Prostate gland (tissue), 2 donors: Measurements from ENCODE around the gene IFIT1B. TPM values are rescaled to one million over a fixed set of nuclear protein-coding genes. Genes with fewer than 3 reads are reported as not detected.

Experiments used
- DNase-seq: peaks from one replicate; pipeline ENCODE4 v3.0.0-alpha.2; 2019; ENCODE audit warnings: low spot score
- H3K27ac ChIP-seq, 2 donors: fragments of 200-600 bp; sonication (generic); 2 replicates each; pipeline ENCODE4 v1.5.1; 2017 to 2019
- H3K27me3 ChIP-seq: fragments of 200-600 bp; sonication (generic); replicated peaks from 2 replicates; pipeline ENCODE4 v1.5.1; 2019; ENCODE audit not compliant: insufficient read depth
- H3K36me3 ChIP-seq, 2 donors: fragments of 200-600 bp; sonication (generic); 1 replicate in 1 of 2; 2 replicates in 1 of 2; pipeline versions ENCODE4 v1.5.1 to v1.8.1; 2017 to 2019
- H3K4me1 ChIP-seq: fragments of 200-600 bp; sonication (generic); replicated peaks from 2 replicates; pipeline ENCODE4 v1.5.1; 2019
- H3K4me3 ChIP-seq, 2 donors: fragments of 200-600 bp; sonication (generic); 2 replicates each; pipeline ENCODE4 v1.5.1; 2017 to 2019
- H3K9me3 ChIP-seq: fragments of 200-600 bp; sonication (generic); 2 replicates; pipeline ENCODE4 v1.5.1; 2017
- POLR2A ChIP-seq: fragments of 450-650 bp; IDR thresholded peaks from one replicate; pipeline ENCODE4 v1.6.1; 2016; ENCODE audit warnings: antibody characterized with exemption, mild to moderate bottlenecking
- POLR2AphosphoS5 ChIP-seq: sonication (generic); formaldehyde crosslinking; IDR thresholded peaks from one replicate; pipeline ENCODE4 v1.6.1; 2017; ENCODE audit warnings: antibody characterized with exemption
- WGBS: methylation state at CpG from one replicate; pipeline ENCODE4 v1.1.5; 2018; 5-methylcytosine and 5-hydroxymethylcytosine counted together
- intact Hi-C: fragments of 100-400 bp; cut with DNase I; formaldehyde crosslinking; loops from one replicate; pipeline ENCODE4 v1.14.2; 2022
- total RNA-seq, 2 donors: library from RNA; depleted of rRNA; stranded (reverse); fragments of >200 nt; gene quantifications; one replicate each; pipeline ENCODE4 v1.1.0, GENCODE V29; 2016
- TF ChIP-seq, protein P1 (sequence below), 4 experiments: fragments of 200-600 bp in 2 of 4; fragments of 450-650 bp in 2 of 4; sonication (generic) in 2 of 4; IDR thresholded peaks; 1 replicate in 3 of 4; 2 replicates in 1 of 4; pipeline ENCODE4 v1.5.1; 2016 to 2019; ENCODE audit warnings: antibody characterized with exemption in 4 of 4, mild to moderate bottlenecking in 2 of 4, moderate library complexity in 2 of 4

Gene IFIT1B
- total RNA-seq, 2 donors from 2014 or later, result not detected

DNA sequence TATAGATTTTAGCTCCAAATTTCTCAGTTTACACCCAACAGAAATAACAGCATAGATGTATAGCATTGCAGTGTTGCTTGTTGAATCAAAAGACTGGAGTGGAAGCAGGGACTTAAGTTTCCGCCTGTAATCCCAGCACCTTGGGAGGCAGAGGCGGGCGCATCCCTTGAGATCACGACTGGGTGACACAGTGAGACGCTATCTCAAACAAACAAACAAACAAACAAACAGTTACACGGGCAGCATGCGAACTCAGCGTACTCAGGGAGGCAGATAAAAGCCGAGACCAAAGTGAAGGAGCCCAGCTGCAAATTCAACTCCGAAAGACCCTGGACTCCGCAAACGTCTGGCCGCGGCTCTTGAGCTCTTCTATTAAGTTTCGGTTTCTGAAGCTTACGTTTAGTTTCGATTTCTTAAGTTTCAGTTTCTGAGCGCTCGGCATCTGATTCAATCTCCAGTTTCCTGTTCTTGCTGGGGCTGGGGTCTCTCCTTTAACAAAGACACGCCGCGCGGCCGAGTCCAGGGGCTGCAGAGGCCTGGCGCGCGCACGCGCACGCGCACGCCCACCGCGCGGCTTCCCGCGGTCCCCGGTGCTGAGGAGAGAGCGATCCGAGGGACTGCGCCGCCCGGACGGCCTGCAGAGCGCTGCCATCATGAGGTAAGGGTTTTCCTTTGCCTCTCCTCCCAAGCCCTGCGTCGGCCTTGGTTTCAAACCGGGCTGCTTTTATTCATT is 36.5 kb downstream of the IFIT1B start, which contains the start of gene IFIT5:
IFIT5 (plus strand) TSS at position 423 of the 733 bp plus-strand sequence; CDS start at position 654, 231 bp downstream.
- H3K9me3 ChIP-seq, result no peaks in the 10 kb centered on the region
- peaks cover 4% of the 10 kb centered on the region for H3K4me1 ChIP-seq
- DNase-seq, result peak; percentile 64
- peak within 1 kb of the TSS; percentile 66 to 85 for H3K4me3 ChIP-seq
- no peaks in the 10 kb centered on the region for H3K36me3 ChIP-seq
- TF ChIP-seq POLR2A, result peak; percentile 55
- TF ChIP-seq, protein P1, sequence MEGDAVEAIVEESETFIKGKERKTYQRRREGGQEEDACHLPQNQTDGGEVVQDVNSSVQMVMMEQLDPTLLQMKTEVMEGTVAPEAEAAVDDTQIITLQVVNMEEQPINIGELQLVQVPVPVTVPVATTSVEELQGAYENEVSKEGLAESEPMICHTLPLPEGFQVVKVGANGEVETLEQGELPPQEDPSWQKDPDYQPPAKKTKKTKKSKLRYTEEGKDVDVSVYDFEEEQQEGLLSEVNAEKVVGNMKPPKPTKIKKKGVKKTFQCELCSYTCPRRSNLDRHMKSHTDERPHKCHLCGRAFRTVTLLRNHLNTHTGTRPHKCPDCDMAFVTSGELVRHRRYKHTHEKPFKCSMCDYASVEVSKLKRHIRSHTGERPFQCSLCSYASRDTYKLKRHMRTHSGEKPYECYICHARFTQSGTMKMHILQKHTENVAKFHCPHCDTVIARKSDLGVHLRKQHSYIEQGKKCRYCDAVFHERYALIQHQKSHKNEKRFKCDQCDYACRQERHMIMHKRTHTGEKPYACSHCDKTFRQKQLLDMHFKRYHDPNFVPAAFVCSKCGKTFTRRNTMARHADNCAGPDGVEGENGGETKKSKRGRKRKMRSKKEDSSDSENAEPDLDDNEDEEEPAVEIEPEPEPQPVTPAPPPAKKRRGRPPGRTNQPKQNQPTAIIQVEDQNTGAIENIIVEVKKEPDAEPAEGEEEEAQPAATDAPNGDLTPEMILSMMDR (IDR thresholded peaks at IDR 0.05), result no peak
- under 1% methylated on average over 47 of the region's 48 CpGs for WGBS
- H3K27ac ChIP-seq, result peak within 1 kb of the TSS; percentile 94 to 95
- intact Hi-C loops, result no loop called here
- no peaks in the 10 kb centered on the region for H3K27me3 ChIP-seq

DNA sequence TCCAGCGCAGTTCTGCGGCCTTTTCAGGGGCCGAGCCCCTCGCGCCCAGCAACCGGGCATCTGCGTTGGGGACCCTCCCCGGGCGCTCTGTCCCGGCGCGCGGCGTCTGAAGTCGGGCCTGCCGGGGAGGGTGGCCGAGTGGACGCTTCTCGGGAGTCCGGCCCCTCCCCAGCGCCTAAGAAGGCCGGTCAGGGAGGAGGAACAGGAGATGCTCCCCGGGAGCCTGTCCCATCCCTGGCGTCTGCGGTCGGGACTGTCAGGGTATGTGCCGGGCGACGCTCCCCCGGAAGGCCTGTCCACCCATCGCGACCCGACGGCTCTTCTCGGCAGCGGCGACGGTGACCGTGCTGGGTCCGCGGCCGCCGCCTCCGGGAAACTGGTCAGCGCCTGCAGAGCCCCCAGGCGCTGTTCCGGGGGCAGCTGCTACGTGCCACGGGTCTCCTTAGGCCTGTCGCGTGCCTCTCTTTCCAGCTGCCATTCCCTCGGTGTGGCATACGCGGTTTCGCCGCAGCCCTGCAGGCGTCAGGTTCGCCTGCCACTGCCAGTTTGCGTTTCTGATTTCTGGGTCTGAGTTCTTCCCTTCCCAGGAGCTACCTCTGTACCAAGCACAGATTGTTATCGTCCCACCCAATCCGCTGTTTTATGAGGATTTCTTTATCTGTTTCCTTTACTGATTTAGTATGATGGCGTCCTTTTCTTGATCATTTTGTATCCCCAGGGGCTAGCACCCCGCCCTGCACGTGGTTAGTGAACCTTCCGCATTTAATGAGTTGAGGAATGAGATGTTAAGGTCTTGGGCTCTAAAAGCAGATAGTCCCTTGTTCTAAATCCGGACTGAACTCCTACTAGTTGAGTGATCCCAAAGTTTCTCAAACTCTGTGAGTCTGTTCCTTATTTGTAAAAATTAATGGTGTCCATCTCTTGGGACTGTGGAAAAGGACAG is 37.3 kb downstream of the IFIT1B start:
- H3K27me3 ChIP-seq, result no peaks in the 10 kb centered on the region
- peak overlapping the region; percentile 94 to 95 for H3K27ac ChIP-seq
- H3K4me1 ChIP-seq, result peaks cover 4% of the 10 kb centered on the region
- intact Hi-C loops, result no loop called here
- no peak for TF ChIP-seq POLR2A
- no peaks in the 10 kb centered on the region for H3K9me3 ChIP-seq
- DNase-seq, result peak; percentile 34
- H3K36me3 ChIP-seq, result no peaks in the 10 kb centered on the region
- 1% methylated on average over 53 of the region's 66 CpGs for WGBS
- peak overlapping the region; percentile 66 to 85 for H3K4me3 ChIP-seq

DNA sequence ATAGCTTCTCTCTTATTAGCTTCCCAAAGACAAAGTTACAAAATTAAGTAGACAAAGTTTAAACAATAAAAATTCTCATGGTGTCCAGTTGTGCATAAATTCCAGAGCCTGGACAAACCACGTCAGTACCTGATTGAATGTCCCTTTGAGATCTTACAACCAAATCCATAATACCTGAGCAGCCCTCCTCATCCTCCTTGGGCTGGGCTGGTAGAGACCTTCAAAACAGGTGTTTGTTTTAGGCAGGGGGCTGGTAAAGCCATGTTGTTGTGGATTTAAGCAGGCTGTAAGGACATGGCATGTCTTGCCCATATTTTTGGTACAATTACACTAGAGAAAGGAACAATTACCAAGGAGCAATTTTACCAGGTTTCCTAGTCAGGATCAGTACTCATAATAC is 38.6 kb downstream of the IFIT1B start:
- Histone ChIP-seq H3K27ac (no peak overlapping the region), H3K36me3 (no peaks in the 10 kb centered on the region)
- intact Hi-C loops, result no loop called here

DNA sequence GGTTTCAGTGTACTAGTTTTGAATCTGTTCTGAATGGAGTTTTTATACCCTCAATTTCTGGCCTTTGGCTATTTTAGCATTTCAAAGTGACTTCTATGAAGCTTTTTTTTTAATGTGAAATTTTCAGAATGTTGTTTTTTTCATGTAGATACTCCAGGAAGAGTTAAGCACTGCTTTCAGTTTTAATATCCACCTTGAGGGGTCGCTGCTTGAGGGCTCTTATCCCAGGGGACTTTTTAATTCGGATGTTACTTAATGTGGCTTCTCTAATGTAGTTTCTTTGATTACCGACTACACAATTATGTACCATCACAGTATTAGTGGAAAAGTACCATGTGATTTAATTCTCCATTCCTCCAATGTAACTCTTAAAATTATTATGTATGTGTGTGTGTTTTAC is 41.7 kb downstream of the IFIT1B start:
- WGBS, result 52% methylated on average over 3 of the region's 3 CpGs
- no peaks in the 10 kb centered on the region for H3K27me3 ChIP-seq
- intact Hi-C loops, result no loop called here

More for the DNA sequence above, 38.6 kb downstream of the IFIT1B start:
- TF ChIP-seq, protein P1 (IDR thresholded peaks at IDR 0.05), result no peak
- TF ChIP-seq POLR2A (no peak), POLR2AphosphoS5 (no peak)
- Histone ChIP-seq H3K4me1 (peaks cover 4% of the 10 kb centered on the region), H3K9me3 (no peaks in the 10 kb centered on the region), H3K27me3 (no peaks in the 10 kb centered on the region), H3K4me3 (no peak overlapping the region)
- no peak for DNase-seq
- 77% methylated on average over 1 of the region's 1 CpG for WGBS

DNA sequence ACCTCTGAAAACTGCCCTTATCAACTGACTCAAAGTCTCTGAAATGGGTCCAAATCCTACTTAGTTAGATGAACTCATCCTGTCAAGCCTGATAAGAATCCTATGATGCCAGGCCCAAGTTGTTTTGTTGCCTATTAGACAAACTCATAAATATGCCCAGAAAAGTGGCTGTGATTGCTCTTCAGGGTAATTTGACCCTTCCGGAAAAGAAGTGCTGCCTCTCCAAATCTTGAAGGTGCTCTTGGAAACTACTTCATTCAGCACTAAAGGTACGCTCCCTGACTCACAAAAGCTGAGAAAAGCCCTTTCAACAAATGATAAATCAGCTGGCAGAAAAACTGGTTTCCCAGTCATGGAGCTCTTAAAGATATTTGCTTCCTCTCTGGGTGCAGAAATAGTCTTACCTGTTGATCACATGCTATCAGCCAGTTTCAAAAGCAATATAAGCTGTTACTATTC is 43.2 kb downstream of the IFIT1B start:
- intact Hi-C loops, result loop anchor here (10.0 kb wide), 1 partner anchor 224 kb away; the partner anchor contains the start of gene PANK1
- Histone ChIP-seq H3K36me3 (no peaks in the 10 kb centered on the region), H3K9me3 (no peaks in the 10 kb centered on the region), H3K4me3 (no peak overlapping the region), H3K27me3 (no peaks in the 10 kb centered on the region), H3K4me1 (no peaks in the 10 kb centered on the region), H3K27ac (no peak overlapping the region)
- TF ChIP-seq, protein P1 (IDR thresholded peaks at IDR 0.05), result no peak
- peak; percentile 60 for TF ChIP-seq POLR2AphosphoS5
- TF ChIP-seq POLR2A, result no peak
- peak; percentile 41 for DNase-seq
- 42% methylated on average over 2 of the region's 2 CpGs for WGBS

More for the DNA sequence above, 41.7 kb downstream of the IFIT1B start:
- no peak for DNase-seq
- Histone ChIP-seq H3K9me3 (no peaks in the 10 kb centered on the region), H3K36me3 (no peaks in the 10 kb centered on the region), H3K4me1 (no peaks in the 10 kb centered on the region), H3K27ac (no peak overlapping the region), H3K4me3 (no peak overlapping the region)
- TF ChIP-seq, protein P1 (IDR thresholded peaks at IDR 0.05), result peak in 1 of 4 experiments; percentile 30
- no peak for TF ChIP-seq POLR2A
